ENCODE data around the gene AATF.

The AATF gene

GRCh38 chr17:36948717-36949460 is at the start of gene AATF:
Gene AATF, plus strand, starts transcription at chr17:36948954. Its CDS starts 172 bp downstream, at chr17:36949126.
- peaks cover 7% of the 10 kb centered on the region for H3K4me1 ChIP-seq (ENCODE audit: insufficient read depth, poor library complexity, severe bottlenecking)
- peaks cover 42% of the 10 kb centered on the region for H3K27me3 ChIP-seq (ENCODE audit: insufficient read depth, poor library complexity, severe bottlenecking)
- DNase-seq (ENCODE audit: low spot score) (peak; percentile 94), ATAC-seq (ENCODE audit: low read depth) (peak; percentile 94)
- H3K9me3 ChIP-seq (ENCODE audit: severe bottlenecking) = no peaks in the 10 kb centered on the region
- peak within 1 kb of the TSS; percentile 48 for H3K27ac ChIP-seq (ENCODE audit: poor library complexity, severe bottlenecking)
- peaks cover 39% of the 10 kb centered on the region for H3K36me3 ChIP-seq (ENCODE audit: low read depth)
- peak within 1 kb of the TSS; percentile 85 for H3K4me3 ChIP-seq (ENCODE audit: severe bottlenecking)
- no peak for TF ChIP-seq CTCF (IDR thresholded peaks at IDR 0.05; ENCODE audit: poor library complexity, severe bottlenecking)

GRCh38 chr17:36899250-36900159 is 49.2 kb upstream of the AATF start:
- no peak for DNase-seq (ENCODE audit: low spot score)
- Histone ChIP-seq H3K36me3 (ENCODE audit: low read depth) (no peaks in the 10 kb centered on the region), H3K27me3 (ENCODE audit: insufficient read depth, poor library complexity, severe bottlenecking) (no peaks in the 10 kb centered on the region), H3K9me3 (ENCODE audit: severe bottlenecking) (no peaks in the 10 kb centered on the region), H3K4me1 (ENCODE audit: insufficient read depth, poor library complexity, severe bottlenecking) (no peaks in the 10 kb centered on the region), H3K4me3 (ENCODE audit: severe bottlenecking) (no peak overlapping the region), H3K27ac (ENCODE audit: poor library complexity, severe bottlenecking) (no peak overlapping the region)
- no peak for TF ChIP-seq CTCF (IDR thresholded peaks at IDR 0.05; ENCODE audit: poor library complexity, severe bottlenecking)
- no peak for ATAC-seq (ENCODE audit: low read depth)

- Histone ChIP-seq H3K9me3 (ENCODE audit: severe bottlenecking) (no peaks in the 10 kb centered on the region), H3K4me1 (ENCODE audit: insufficient read depth, poor library complexity, severe bottlenecking) (no peaks in the 10 kb centered on the region), H3K27me3 (ENCODE audit: insufficient read depth, poor library complexity, severe bottlenecking) (no peaks in the 10 kb centered on the region), H3K27ac (ENCODE audit: poor library complexity, severe bottlenecking) (no peak overlapping the region), H3K36me3 (ENCODE audit: low read depth) (no peaks in the 10 kb centered on the region), H3K4me3 (ENCODE audit: severe bottlenecking) (no peak overlapping the region)
- no peak for TF ChIP-seq CTCF (IDR thresholded peaks at IDR 0.05; ENCODE audit: poor library complexity, severe bottlenecking)
- no peak for ATAC-seq (ENCODE audit: low read depth)
- no peak for DNase-seq (ENCODE audit: low spot score)
These were observed 48.6 kb upstream of the AATF start for GRCh38 chr17:36900160-36900512.

- peak overlapping the region; percentile 7 for H3K27ac ChIP-seq (ENCODE audit: poor library complexity, severe bottlenecking)
- no peaks in the 10 kb centered on the region for H3K27me3 ChIP-seq (ENCODE audit: insufficient read depth, poor library complexity, severe bottlenecking)
- no peak for DNase-seq (ENCODE audit: low spot score)
- no peaks in the 10 kb centered on the region for H3K4me1 ChIP-seq (ENCODE audit: insufficient read depth, poor library complexity, severe bottlenecking)
- H3K4me3 ChIP-seq (ENCODE audit: severe bottlenecking) = no peak overlapping the region
- peak; percentile 84 for ATAC-seq (ENCODE audit: low read depth)
- no peak for TF ChIP-seq CTCF (IDR thresholded peaks at IDR 0.05; ENCODE audit: poor library complexity, severe bottlenecking)
- H3K36me3 ChIP-seq (ENCODE audit: low read depth) = no peaks in the 10 kb centered on the region
- H3K9me3 ChIP-seq (ENCODE audit: severe bottlenecking) = no peaks in the 10 kb centered on the region
These were observed 47.2 kb upstream of the AATF start for GRCh38 chr17:36901506-36901905.
